ENCODE results near the gene SLC16A8. TPM values are rescaled to one million over a fixed set of nuclear protein-coding genes. Genes with fewer than 3 reads are reported as not detected.
A peak's percentile ranks its signal among the peaks of the same experiment; 100 is the strongest.

SLC16A8 gene
- total RNA-seq, 1 experiment from 2014 or later = 1.1 TPM

- TF ChIP-seq CTCF (conservative IDR thresholded peaks at IDR 0.05) = no peak
- Histone ChIP-seq H2BK5ac (ENCODE audit: insufficient read length, low read length) (no peak overlapping the region), H2AK5ac (ENCODE audit: insufficient read length, low read length) (no peak overlapping the region), H4K8ac (replicated peaks; ENCODE audit: insufficient read length, low read depth, low read length) (no peak overlapping the region), H3T11ph (ENCODE audit: low read length) (no peak overlapping the region), H3K23ac (ENCODE audit: insufficient read length, low read depth, low read length) (no peak overlapping the region), H3K4ac (ENCODE audit: low read depth, low read length) (no peak overlapping the region), H3K23me2 (ENCODE audit: insufficient read length, low read depth, low read length, poor library complexity, severe bottlenecking) (peaks cover 4% of the 10 kb centered on the region), H3K79me2 (ENCODE audit: insufficient read depth, low read length) (no peaks in the 10 kb centered on the region), H4K5ac (ENCODE audit: insufficient read length, low read depth, low read length) (no peak overlapping the region), H4K91ac (ENCODE audit: insufficient read length, low read depth, low read length) (no peak overlapping the region), H2BK20ac (ENCODE audit: low read depth, low read length, poor library complexity, severe bottlenecking) (no peak overlapping the region), H3K4me2 (ENCODE audit: insufficient read depth, insufficient read length, low read length) (peak overlapping the region; percentile 20), H3K79me1 (ENCODE audit: insufficient read depth, low read depth, low read length, poor library complexity, severe bottlenecking) (no peaks in the 10 kb centered on the region), H3K18ac (ENCODE audit: insufficient read length, low read depth, low read length) (no peak overlapping the region), H2AFZ (ENCODE audit: low read length) (no peak overlapping the region), H2BK15ac (ENCODE audit: low read depth, low read length) (no peak overlapping the region), H3K14ac (ENCODE audit: insufficient read depth, low read length) (no peak overlapping the region), H3K27ac (ENCODE audit: insufficient read length, low read depth, low read length) (no peak overlapping the region), H3K56ac (ENCODE audit: insufficient read length, low read depth, low read length) (no peak overlapping the region), H3K4me1 (ENCODE audit: insufficient read depth, low read length) (no peaks in the 10 kb centered on the region), H3K9me3 (ENCODE audit: control insufficient read depth, low read depth, low read length) (no peaks in the 10 kb centered on the region), H2BK120ac (ENCODE audit: low read depth, low read length, poor library complexity, severe bottlenecking) (no peak overlapping the region), H2BK12ac (ENCODE audit: insufficient read length, low read depth, low read length) (no peak overlapping the region), H3K9ac (ENCODE audit: extremely low read depth, insufficient read length, low read length) (no peak overlapping the region), H3K27me3 (ENCODE audit: insufficient read depth, low read length) (no peaks in the 10 kb centered on the region), H4K20me1 (ENCODE audit: control insufficient read depth, insufficient read depth, insufficient read length) (no peaks in the 10 kb centered on the region)
- peak overlapping the region; percentile 49 to 89 (median 86); a peak in 3 of 7 replicates for H3K27ac Mint-ChIP-seq
- DNase-seq = peak; percentile 62
- peaks cover 0 to 10% (median 1%) of the 10 kb centered on the region in 3 experiments; a peak in 4 of 7 replicates for H3K36me3 Mint-ChIP-seq (ENCODE audit: insufficient read depth in 1 of 3, low read depth in 3 of 3)
- no peaks in the 10 kb centered on the region; a peak in 1 of 5 replicates for H3K9me3 Mint-ChIP-seq
- H3K4me3 Mint-ChIP-seq = peak overlapping the region; percentile 62 to 79
- no CpG with 5 or more reads among the region's 15 CpGs for WGBS (ENCODE audit: extremely low coverage, insufficient read length, low lambda C conversion rate)
- H3K4me1 Mint-ChIP-seq = peaks cover 11 to 23% of the 10 kb centered on the region in 2 experiments
- H3K27me3 Mint-ChIP-seq (ENCODE audit: low read depth) = peaks cover 3% of the 10 kb centered on the region
These were observed 13.1 kb upstream of the SLC16A8 start for GRCh38 chr22:38097058-38097457.
